GM18861 (cell line): ENCODE measurements around the gene NRIP1.

Experiments used
- ATAC-seq: cut with Tn5 transposase; IDR thresholded peaks from one replicate; pipeline ENCODE4 v1.9.1; 2021; ENCODE audit not compliant: unreplicated experiment

The NRIP1 gene

GRCh38 chr21:15065392-15066122 lies 757 bp upstream of the NRIP1 start:
- no peak for ATAC-seq

DNA sequence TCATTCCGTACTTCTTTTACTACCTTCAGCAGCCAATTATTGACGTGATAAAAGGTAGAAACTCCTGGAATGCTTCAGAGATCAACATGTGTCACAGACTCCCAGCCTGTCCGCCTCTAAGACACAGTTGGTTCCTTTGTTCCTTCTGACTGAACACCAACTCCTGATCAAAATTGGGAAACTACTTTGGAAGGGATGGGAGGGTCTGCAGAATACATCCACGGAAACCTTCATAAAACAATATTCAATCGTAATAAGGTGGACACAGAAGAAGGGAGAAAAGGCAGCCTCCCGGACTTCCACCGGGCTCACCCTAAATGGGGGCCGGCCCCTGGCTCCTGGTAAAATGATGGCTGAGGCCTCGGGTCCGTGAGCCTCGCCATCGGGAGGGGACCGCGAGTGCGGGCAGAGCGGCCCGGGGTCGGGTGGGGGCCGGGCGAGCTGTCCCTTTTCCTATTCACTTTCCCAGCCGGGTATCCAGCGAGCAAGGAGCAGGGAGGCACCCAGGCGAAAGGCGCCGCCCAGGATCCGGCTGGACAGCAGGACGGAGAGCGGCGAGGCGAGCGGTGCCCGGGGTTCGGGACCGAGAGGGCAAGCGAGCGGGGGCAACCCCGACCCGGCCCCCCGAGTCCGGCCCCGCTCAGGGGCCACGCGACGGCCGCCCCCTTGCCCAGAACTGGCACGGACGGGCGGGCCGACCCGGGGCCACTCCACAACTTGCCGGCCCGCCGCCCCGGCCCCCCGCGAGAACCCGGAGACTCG lies 805 bp downstream of the NRIP1 start:
- ATAC-seq, result no peak

- ATAC-seq, result no peak
These were observed 1.6 kb downstream of the NRIP1 start for GRCh38 chr21:15063081-15063813.

- no peak for ATAC-seq
These were observed 2.2 kb downstream of the NRIP1 start for GRCh38 chr21:15062606-15062965.

GRCh38 chr21:15061747-15062605 lies 2.8 kb downstream of the NRIP1 start:
- no peak for ATAC-seq

DNA sequence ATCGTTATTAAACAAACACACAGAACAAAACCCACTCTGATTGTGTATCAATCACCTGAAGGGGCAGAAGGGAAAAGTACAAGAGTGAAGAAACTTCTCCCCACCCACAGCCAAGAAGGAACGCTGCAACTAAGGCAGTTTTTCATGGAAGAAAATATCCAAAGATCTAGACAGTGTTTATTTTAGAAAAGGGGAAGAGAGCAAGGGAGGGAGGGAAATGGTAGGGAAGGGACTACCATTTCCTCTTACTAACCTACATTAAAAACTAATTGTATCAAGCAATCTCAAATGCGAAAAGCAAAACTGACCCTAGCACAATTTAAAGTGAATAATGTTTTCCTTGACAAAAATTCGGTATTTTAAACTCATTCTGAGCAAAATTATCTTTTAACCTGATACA lies 3.5 kb downstream of the NRIP1 start:
- ATAC-seq, result no peak

DNA sequence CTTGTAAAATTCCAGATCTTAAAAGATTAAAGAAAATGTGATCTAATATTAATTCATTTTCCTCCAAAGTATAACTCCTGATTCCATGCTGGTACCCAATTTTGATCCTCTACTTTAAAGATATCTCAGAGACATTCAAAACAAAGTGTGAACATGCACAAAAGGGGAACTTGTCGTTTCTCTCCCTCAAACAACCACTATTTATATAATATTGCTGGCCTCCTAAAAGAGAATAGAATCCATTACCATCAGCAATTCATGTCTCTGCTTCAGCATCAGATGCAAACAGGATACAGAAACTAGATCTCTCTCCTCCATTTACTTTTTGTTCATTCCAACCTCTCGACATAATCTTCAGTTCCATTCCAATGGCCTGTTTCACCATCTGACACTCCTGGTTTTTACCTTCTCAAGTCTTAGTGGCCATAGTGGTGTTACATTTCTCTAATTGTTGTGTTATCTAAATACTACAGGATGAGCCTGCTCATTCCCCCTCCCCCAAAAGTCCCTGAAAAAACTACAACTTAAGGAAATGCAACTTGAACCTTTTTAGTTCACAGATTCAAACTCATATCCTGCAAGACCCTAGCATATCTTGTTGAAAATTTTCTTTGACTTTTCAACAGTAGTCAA lies 4.1 kb downstream of the NRIP1 start:
- ATAC-seq, result no peak

GRCh38 chr21:15059397-15059796 lies 5.4 kb downstream of the NRIP1 start:
- ATAC-seq, result no peak

- ATAC-seq, result no peak
These were observed 5.9 kb downstream of the NRIP1 start for GRCh38 chr21:15058854-15059263.

GRCh38 chr21:15057285-15057684 lies 7.5 kb downstream of the NRIP1 start:
- ATAC-seq, result no peak

- no peak for ATAC-seq
These were observed 10.1 kb downstream of the NRIP1 start for GRCh38 chr21:15054606-15055239.

GRCh38 chr21:15054089-15054488 lies 10.7 kb downstream of the NRIP1 start:
- no peak for ATAC-seq

DNA sequence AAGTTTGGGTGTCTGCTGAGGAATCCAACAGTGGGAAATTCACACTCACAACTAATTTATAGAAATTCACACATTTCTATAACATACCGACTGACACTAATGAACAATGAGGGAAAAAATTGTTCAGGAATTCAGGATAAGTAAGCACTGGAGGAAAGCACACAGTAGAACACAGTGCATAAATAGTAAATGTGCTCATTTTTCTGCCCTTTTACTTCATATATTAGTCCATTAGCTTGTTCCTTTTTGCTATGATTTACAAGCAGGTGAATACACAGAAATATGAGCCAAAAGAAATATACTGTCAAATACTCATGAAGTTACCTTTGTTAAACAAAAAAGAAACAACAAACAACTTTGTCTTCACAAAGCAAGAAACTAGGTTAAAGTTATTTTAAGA lies 11.3 kb downstream of the NRIP1 start:
- ATAC-seq, result no peak

- ATAC-seq, result no peak
These were observed 12.4 kb downstream of the NRIP1 start for GRCh38 chr21:15052459-15052763.

- ATAC-seq, result peak; percentile 49
These were observed 12.9 kb downstream of the NRIP1 start for GRCh38 chr21:15051644-15052458.

- ATAC-seq, result no peak
These were observed 14.0 kb downstream of the NRIP1 start for GRCh38 chr21:15050568-15051377.

DNA sequence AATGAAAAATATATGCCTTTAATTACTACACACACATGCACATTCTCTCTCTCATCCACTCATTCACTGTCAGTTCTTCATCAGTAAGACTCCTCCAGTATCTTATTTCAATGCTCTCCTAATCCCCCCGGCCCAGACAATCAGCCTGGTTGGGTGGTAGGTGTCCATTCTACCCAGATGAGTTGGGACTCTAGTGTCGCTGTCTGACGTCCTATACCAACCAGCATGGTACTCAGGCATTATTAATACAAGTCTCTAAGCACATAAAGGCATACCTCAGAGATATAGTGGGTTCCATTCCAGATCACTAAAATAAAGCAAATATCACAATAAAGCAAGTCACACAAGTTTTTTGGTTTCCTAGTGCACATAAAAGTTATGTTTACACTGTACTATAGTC lies 19.8 kb downstream of the NRIP1 start:
- no peak for ATAC-seq

DNA sequence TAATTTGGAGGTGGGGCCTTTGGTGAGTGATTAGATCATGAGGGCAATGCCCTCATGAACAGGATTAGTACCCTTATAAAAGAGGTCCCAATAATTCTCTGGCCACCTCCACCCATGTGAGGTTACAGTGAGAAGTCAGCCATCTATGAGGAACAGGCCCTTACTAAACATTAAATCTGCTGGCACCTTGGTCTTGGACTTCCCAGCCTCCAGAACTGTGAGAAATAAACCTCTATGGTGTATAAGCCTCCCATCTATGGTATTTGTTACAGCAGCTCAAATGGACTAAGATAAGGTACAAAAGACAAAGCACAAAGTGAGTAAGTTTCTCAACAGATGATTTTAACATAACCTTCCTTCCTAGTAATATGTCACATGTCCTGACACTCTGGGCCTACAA lies 22.3 kb downstream of the NRIP1 start:
- ATAC-seq, result no peak
